ENCODE results near the gene MYO15B.

Gene MYO15B

GRCh38 chr17:75625813-75626486 is 38.4 kb downstream of the MYO15B start:
- H3K4me1 Mint-ChIP-seq = peaks cover 13% of the 10 kb centered on the region
- H3K9me3 Mint-ChIP-seq = no peaks in the 10 kb centered on the region
- no peak overlapping the region for H3K27ac Mint-ChIP-seq
- peak; percentile 70 for DNase-seq
- no peaks in the 10 kb centered on the region for H3K36me3 Mint-ChIP-seq (ENCODE audit: low read depth)
- no peak overlapping the region for H3K4me3 Mint-ChIP-seq
- H3K27me3 Mint-ChIP-seq (ENCODE audit: low read depth, poor library complexity) = peaks cover 3% of the 10 kb centered on the region
- peak; percentile 70 for TF ChIP-seq CTCF (IDR thresholded peaks at IDR 0.05)

- Mint-ChIP-seq H3K27ac (no peak overlapping the region), H3K9me3 (no peaks in the 10 kb centered on the region), H3K4me1 (peaks cover 13% of the 10 kb centered on the region), H3K36me3 (ENCODE audit: low read depth) (no peaks in the 10 kb centered on the region), H3K27me3 (ENCODE audit: low read depth, poor library complexity) (peaks cover 3% of the 10 kb centered on the region), H3K4me3 (no peak overlapping the region)
- no peak for DNase-seq
- no peak for TF ChIP-seq CTCF (IDR thresholded peaks at IDR 0.05)
Observed at GRCh38 chr17:75626496-75627038, 39.0 kb downstream of the MYO15B start.

GRCh38 chr17:75627094-75627493 is 39.5 kb downstream of the MYO15B start:
- H3K9me3 Mint-ChIP-seq = no peaks in the 10 kb centered on the region
- H3K27ac Mint-ChIP-seq = no peak overlapping the region
- H3K36me3 Mint-ChIP-seq (ENCODE audit: low read depth) = no peaks in the 10 kb centered on the region
- peaks cover under 1% of the 10 kb centered on the region for H3K27me3 Mint-ChIP-seq (ENCODE audit: low read depth, poor library complexity)
- no peak for DNase-seq
- peaks cover 9% of the 10 kb centered on the region for H3K4me1 Mint-ChIP-seq
- no peak overlapping the region for H3K4me3 Mint-ChIP-seq
- no peak for TF ChIP-seq CTCF (IDR thresholded peaks at IDR 0.05)

- H3K27ac Mint-ChIP-seq = no peak overlapping the region
- no peaks in the 10 kb centered on the region for H3K36me3 Mint-ChIP-seq (ENCODE audit: low read depth)
- no peak overlapping the region for H3K4me3 Mint-ChIP-seq
- H3K9me3 Mint-ChIP-seq = no peaks in the 10 kb centered on the region
- TF ChIP-seq CTCF (IDR thresholded peaks at IDR 0.05) = no peak
- H3K4me1 Mint-ChIP-seq = peaks cover 14% of the 10 kb centered on the region
- H3K27me3 Mint-ChIP-seq (ENCODE audit: low read depth, poor library complexity) = no peaks in the 10 kb centered on the region
- DNase-seq = no peak
Observed at GRCh38 chr17:75628425-75628824, 40.8 kb downstream of the MYO15B start.

- H3K4me1 Mint-ChIP-seq = peaks cover 21% of the 10 kb centered on the region
Observed at GRCh38 chr17:75629157-75629556, 41.6 kb downstream of the MYO15B start.

More at GRCh38 chr17:75629157-75629556, 41.6 kb downstream of the MYO15B start:
- Mint-ChIP-seq H3K9me3 (no peaks in the 10 kb centered on the region), H3K36me3 (ENCODE audit: low read depth) (no peaks in the 10 kb centered on the region), H3K27me3 (ENCODE audit: low read depth, poor library complexity) (no peaks in the 10 kb centered on the region), H3K27ac (no peak overlapping the region), H3K4me3 (no peak overlapping the region)
- no peak for DNase-seq
- no peak for TF ChIP-seq CTCF (IDR thresholded peaks at IDR 0.05)
